Peyer's patch (tissue), 4 donors: ENCODE measurements around the gene HSPG2. TPM values are rescaled to one million over a fixed set of nuclear protein-coding genes. Genes with fewer than 3 reads are reported as not detected.

Experiments used
- DNase-seq, 3 donors: peaks; one replicate each; pipeline ENCODE4 v3.0.0-alpha.2; 2017 to 2019
- H3K27ac ChIP-seq, 4 donors: fragments of 200-600 bp; sonication (generic); one replicate each; pipeline ENCODE4 v1.5.1; 2016 to 2019
- H3K27me3 ChIP-seq, 2 donors: fragments of 200-600 bp; sonication (generic); one replicate each; pipeline ENCODE4 v1.5.1; 2019
- H3K36me3 ChIP-seq, 3 donors: fragments of 200-600 bp; sonication (generic); one replicate each; pipeline ENCODE4 v1.5.1; 2016 to 2019
- H3K4me1 ChIP-seq, 4 donors: fragments of 200-600 bp; sonication (generic); one replicate each; pipeline ENCODE4 v1.5.1; 2016 to 2019
- H3K4me3 ChIP-seq, 4 donors: fragments of 200-600 bp; sonication (generic); 1 replicate in 3 of 4; 2 replicates in 1 of 4; pipeline ENCODE4 v1.5.1; 2016 to 2019; ENCODE audit warnings: mild to moderate bottlenecking in 1 of 4
- H3K9me3 ChIP-seq, 4 donors: fragments of 200-600 bp; sonication (generic); one replicate each; pipeline ENCODE4 v1.5.1; 2016 to 2019; ENCODE audit warnings: mild to moderate bottlenecking in 1 of 4
- CTCF ChIP-seq, 6 experiments: fragments of 450-650 bp in 4 of 6; fragments of 200-600 bp in 2 of 6; sonication (generic) in 1 of 6; IDR thresholded peaks; one replicate each; pipeline ENCODE4 v1.5.1; 2017 to 2019; ENCODE audit warnings: antibody characterized with exemption in 6 of 6, mild to moderate bottlenecking in 3 of 6, moderate library complexity in 1 of 6
- POLR2A ChIP-seq, 2 donors: fragments of 450-650 bp; IDR thresholded peaks; one replicate each; pipeline ENCODE4 v1.5.1; 2017; ENCODE audit warnings: antibody characterized with exemption in 2 of 2, mild to moderate bottlenecking in 2 of 2, moderate library complexity in 2 of 2
- total RNA-seq, 4 donors: library from RNA; depleted of rRNA; stranded (reverse); fragments of >200 nt; gene quantifications; one replicate each; pipeline ENCODE4 v1.1.0, GENCODE V29; 2016

The HSPG2 gene
- total RNA-seq, 4 donors from 2014 or later: 68.7 to 199 (median 122) TPM

DNA sequence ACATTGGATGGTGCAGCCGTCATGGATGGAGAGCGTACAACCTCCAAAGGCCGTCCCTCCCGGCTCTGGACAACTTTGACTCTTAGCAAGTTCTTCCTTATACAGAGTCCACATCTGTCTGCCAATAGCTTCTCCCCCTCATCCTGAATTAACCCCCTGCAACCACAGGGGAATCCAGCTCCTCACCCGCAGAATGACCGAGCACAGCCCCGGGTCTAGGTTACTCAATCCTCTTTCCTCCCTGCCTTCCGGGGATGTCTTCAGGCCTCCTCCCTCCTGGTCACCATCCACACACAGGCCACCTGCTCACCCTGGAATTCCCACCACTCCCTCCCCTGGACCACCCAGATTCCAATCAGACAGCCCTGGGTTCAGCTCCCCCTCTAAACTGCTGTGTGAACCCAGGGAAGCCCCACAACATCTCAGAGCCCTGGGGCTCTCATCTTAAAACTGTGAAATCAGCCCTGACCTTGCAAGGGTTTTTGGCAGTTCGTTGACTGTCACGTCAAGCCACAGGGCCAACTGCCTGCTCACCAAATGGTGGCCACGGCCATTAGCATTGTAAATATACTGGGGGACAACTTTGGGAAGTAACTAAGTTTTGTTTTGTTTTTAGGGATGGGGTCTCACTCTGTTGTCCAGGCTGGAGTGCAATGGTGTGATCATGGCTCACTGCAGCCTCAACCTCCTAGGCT, 54.2 kb downstream of the HSPG2 start:
- no peak overlapping the region for H3K4me3 ChIP-seq
- H3K9me3 ChIP-seq: no peaks in the 10 kb centered on the region
- H3K4me1 ChIP-seq: no peaks in the 10 kb centered on the region
- H3K36me3 ChIP-seq: peaks cover 0 to 82% (median 0%) of the 10 kb centered on the region in 3 donors
- TF ChIP-seq CTCF (IDR thresholded peaks at IDR 0.05) (no peak), POLR2A (IDR thresholded peaks at IDR 0.05) (no peak)
- no peaks in the 10 kb centered on the region for H3K27me3 ChIP-seq
- no peak for DNase-seq
- H3K27ac ChIP-seq: no peak overlapping the region

DNA sequence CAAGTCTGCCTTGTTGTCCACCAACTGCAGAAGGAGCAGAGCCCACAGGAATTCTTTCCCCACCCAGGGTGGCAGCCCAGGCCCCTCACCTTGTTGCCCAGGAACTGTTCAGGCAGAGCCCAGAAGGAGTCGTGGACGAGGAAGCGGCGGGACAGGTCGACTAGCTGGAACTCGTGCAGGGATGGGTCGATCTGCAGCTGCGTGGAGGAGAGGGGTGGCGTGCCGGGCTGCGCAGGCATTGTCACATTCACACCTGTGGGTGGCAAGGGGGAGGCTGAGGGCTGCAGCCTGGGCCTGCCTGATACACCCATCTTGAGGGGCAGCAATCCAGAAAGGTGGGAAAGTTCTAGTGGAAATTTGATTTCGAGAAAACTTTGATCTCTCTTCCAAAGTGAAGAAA, 55.9 kb downstream of the HSPG2 start:
- Histone ChIP-seq H3K27me3 (no peaks in the 10 kb centered on the region), H3K9me3 (no peaks in the 10 kb centered on the region), H3K4me3 (no peak overlapping the region), H3K36me3 (peaks cover 0 to 79% (median 0%) of the 10 kb centered on the region in 3 donors), H3K27ac (no peak overlapping the region), H3K4me1 (no peaks in the 10 kb centered on the region)
- TF ChIP-seq POLR2A (IDR thresholded peaks at IDR 0.05) (no peak), CTCF (IDR thresholded peaks at IDR 0.05) (no peak)
- DNase-seq: no peak

GRCh38 chr1:21880619-21880970, 56.5 kb downstream of the HSPG2 start:
- H3K27me3 ChIP-seq: no peaks in the 10 kb centered on the region
- no peak for TF ChIP-seq POLR2A (IDR thresholded peaks at IDR 0.05)
- TF ChIP-seq CTCF (IDR thresholded peaks at IDR 0.05): no peak
- H3K4me3 ChIP-seq: no peak overlapping the region
- no peak overlapping the region for H3K27ac ChIP-seq
- no peaks in the 10 kb centered on the region for H3K4me1 ChIP-seq
- H3K36me3 ChIP-seq: peaks cover 0 to 79% (median 0%) of the 10 kb centered on the region in 3 donors
- H3K9me3 ChIP-seq: no peaks in the 10 kb centered on the region
- no peak for DNase-seq

DNA sequence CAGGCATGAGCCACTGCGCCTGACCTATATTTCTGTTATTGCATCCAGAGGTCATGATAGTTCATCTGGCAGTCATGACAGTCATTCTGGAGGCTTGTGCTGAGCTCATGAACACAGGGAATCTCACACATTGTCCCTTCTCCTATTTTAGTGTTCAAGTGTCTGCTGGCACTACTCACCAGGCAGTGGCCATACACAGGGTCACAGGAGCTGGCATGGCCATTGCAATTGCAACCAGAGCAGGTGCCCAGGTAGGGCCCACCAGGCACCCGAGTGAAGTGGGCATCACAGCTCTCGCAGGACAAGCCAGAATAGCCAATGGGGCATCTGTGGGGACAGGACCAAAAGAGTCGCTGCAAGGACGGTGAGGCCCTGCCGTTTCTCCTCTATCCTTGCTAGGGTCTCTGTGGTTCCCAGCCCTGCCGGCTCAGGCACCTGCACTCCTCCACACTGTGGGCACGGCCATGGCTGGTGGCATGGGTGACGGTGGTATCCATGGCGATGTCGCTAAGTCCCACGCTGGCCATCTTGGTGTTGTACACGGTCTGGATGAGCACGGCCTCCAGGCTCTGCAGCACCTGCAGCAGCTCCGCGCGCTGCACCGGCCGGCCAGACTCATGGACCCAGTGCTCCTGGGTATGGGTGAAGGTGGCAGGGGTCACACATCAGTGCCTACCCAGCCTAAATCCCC, 57.0 kb downstream of the HSPG2 start:
- Histone ChIP-seq H3K4me3 (no peak overlapping the region), H3K36me3 (peaks cover 0 to 79% (median 0%) of the 10 kb centered on the region in 3 donors), H3K27ac (no peak overlapping the region), H3K27me3 (no peaks in the 10 kb centered on the region), H3K4me1 (no peaks in the 10 kb centered on the region), H3K9me3 (no peaks in the 10 kb centered on the region)
- TF ChIP-seq CTCF (IDR thresholded peaks at IDR 0.05) (no peak), POLR2A (IDR thresholded peaks at IDR 0.05) (no peak)
- no peak for DNase-seq

GRCh38 chr1:21878840-21879478, 58.2 kb downstream of the HSPG2 start:
- no peaks in the 10 kb centered on the region for H3K4me1 ChIP-seq
- H3K27me3 ChIP-seq: no peaks in the 10 kb centered on the region
- H3K9me3 ChIP-seq: no peaks in the 10 kb centered on the region
- no peak overlapping the region for H3K4me3 ChIP-seq
- peaks cover 0 to 79% (median 0%) of the 10 kb centered on the region in 3 donors for H3K36me3 ChIP-seq
- no peak overlapping the region for H3K27ac ChIP-seq
- DNase-seq: no peak
- TF ChIP-seq CTCF (IDR thresholded peaks at IDR 0.05) (no peak), POLR2A (IDR thresholded peaks at IDR 0.05) (no peak)
